Endodermal cell (in vitro differentiated cells): Measurements from ENCODE around the gene LRRC63. TPM values are rescaled to one million over a fixed set of nuclear protein-coding genes. Genes with fewer than 3 reads are reported as not detected.

Experiments used
- DNase-seq: peaks from one replicate; pipeline ENCODE4 v3.0.0-alpha.2; 2017
- H3K27ac ChIP-seq: 2 replicates; pipeline ENCODE4 v1.5.1; 2013; ENCODE audit warnings: mild to moderate bottlenecking, low read depth, low read length, moderate library complexity
- H3K27me3 ChIP-seq: 2 replicates; pipeline ENCODE4 v1.6.1; 2013; ENCODE audit warnings: mild to moderate bottlenecking, low read length, moderate library complexity; ENCODE audit not compliant: insufficient read depth, control insufficient read depth, poor library complexity, severe bottlenecking
- H3K36me3 ChIP-seq: 2 replicates; pipeline ENCODE4 v1.7.0; 2013; ENCODE audit warnings: mild to moderate bottlenecking, low read length, moderate library complexity; ENCODE audit not compliant: control insufficient read depth, insufficient read depth
- H3K4me1 ChIP-seq: one replicate; pipeline ENCODE4 v1.7.0; 2013; ENCODE audit warnings: low read length; ENCODE audit not compliant: control insufficient read depth, insufficient read depth
- H3K4me3 ChIP-seq: 2 replicates; pipeline ENCODE4 v1.5.1; 2013; ENCODE audit warnings: mild to moderate bottlenecking, low read length, moderate library complexity
- H3K9ac ChIP-seq: 2 replicates; pipeline ENCODE4 v1.6.1; 2013; ENCODE audit warnings: mild to moderate bottlenecking, low read length, moderate library complexity; ENCODE audit not compliant: poor library complexity, severe bottlenecking; ENCODE audit errors: extremely low read depth
- H3K9me3 ChIP-seq: 2 replicates; pipeline ENCODE4 v1.6.1; 2013; ENCODE audit warnings: mild to moderate bottlenecking, low read length, moderate library complexity; ENCODE audit not compliant: control insufficient read depth
- H3K27ac Mint-ChIP-seq: 2 replicates; pipeline ENCODE4 v1.8.0; 2020; ENCODE audit warnings: mixed read lengths
- H3K27me3 Mint-ChIP-seq: 2 replicates; pipeline ENCODE4 v1.8.0; 2021; ENCODE audit warnings: mild to moderate bottlenecking, mixed read lengths; ENCODE audit not compliant: insufficient read depth
- H3K36me3 Mint-ChIP-seq: 2 replicates; pipeline ENCODE4 v1.8.0; 2020; ENCODE audit warnings: low read depth, mixed read lengths
- H3K4me1 Mint-ChIP-seq: 2 replicates; pipeline ENCODE4 v1.8.0; 2020; ENCODE audit warnings: mixed read lengths
- H3K4me3 Mint-ChIP-seq: 2 replicates; pipeline ENCODE4 v1.8.0; 2020; ENCODE audit warnings: mild to moderate bottlenecking, moderate library complexity, mixed read lengths
- H3K9me3 Mint-ChIP-seq: 2 replicates; pipeline ENCODE4 v1.8.0; 2020; ENCODE audit warnings: mild to moderate bottlenecking, mixed read lengths
- WGBS, 2 experiments: methylation state at CpG; one replicate each; pipeline versions ENCODE4 v1.1.5 to v1.1.7; 2013; ENCODE audit warnings: missing lambda C conversion rate in 2 of 2, mixed read lengths in 1 of 2; ENCODE audit not compliant: insufficient coverage in 1 of 2, insufficient read length in 1 of 2; 5-methylcytosine and 5-hydroxymethylcytosine counted together
- total RNA-seq, 2 donors: library from RNA; stranded (reverse); fragmentation: NEBNext Ultra II Directional in 1 of 2; extraction: Animal tissue kit (Norgen Biotek cat#: 25700) in 1 of 2; gene quantifications; 2 replicates in 1 of 2; 3 replicates in 1 of 2; pipeline ENCODE4 v1.2.1, GENCODE V29; 2021
- TF ChIP-seq, protein P1 (sequence below): fragments of 200-600 bp; sonication (generic); conservative IDR thresholded peaks from 2 replicates; pipeline ENCODE4 v1.5.0; 2021; ENCODE audit warnings: antibody characterized with exemption, mild to moderate bottlenecking

The LRRC63 gene
- total RNA-seq, 2 donors from 2014 or later, result not detected

DNA sequence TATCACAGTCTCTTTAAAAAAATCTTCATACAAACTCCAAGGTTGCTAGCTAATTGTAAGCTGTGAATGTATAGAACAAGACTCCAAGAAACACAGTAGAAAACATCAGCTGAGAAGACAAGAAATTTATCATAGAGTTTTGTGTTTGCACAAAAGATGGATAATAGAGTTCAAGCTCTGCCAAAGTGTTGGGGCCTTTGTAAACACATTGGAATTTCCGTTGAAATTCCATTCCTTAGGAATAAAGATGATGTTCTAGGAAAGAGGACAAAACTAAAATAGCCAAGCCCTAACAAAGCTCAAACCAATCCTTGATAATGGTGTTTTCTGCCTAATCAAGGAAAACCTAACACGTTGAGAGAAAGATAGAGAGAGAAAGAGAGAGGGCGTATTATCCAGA is 20.6 kb downstream of the LRRC63 start:
- H3K4me3 Mint-ChIP-seq, result no peak overlapping the region

DNA sequence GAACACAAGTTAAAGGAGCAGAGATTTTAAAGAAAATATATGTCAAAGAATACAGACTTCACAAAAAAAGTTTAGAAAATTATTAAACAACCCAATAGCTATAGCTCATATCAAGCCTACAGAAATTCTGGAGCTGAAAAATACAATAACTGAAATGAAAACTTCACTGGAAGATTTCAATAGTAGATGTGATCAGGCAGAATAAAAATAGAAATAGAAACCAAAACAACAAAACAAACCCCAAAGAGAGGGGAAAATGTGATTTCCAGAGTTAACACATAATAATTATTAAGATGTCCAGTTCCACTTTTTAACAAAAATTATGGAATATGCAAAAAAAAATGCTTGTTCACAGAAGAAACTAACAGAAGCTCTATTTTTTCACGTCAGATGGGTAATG is 23.6 kb downstream of the LRRC63 start:
- WGBS, 2 experiments, result 94% methylated on average over 1 of the region's 1 CpG; no CpG with 5 or more reads in 1 of the 2 experiments
- H3K27ac ChIP-seq, result no peak overlapping the region
- TF ChIP-seq, protein P1, sequence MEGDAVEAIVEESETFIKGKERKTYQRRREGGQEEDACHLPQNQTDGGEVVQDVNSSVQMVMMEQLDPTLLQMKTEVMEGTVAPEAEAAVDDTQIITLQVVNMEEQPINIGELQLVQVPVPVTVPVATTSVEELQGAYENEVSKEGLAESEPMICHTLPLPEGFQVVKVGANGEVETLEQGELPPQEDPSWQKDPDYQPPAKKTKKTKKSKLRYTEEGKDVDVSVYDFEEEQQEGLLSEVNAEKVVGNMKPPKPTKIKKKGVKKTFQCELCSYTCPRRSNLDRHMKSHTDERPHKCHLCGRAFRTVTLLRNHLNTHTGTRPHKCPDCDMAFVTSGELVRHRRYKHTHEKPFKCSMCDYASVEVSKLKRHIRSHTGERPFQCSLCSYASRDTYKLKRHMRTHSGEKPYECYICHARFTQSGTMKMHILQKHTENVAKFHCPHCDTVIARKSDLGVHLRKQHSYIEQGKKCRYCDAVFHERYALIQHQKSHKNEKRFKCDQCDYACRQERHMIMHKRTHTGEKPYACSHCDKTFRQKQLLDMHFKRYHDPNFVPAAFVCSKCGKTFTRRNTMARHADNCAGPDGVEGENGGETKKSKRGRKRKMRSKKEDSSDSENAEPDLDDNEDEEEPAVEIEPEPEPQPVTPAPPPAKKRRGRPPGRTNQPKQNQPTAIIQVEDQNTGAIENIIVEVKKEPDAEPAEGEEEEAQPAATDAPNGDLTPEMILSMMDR, result no peak
- Mint-ChIP-seq H3K4me1 (peaks cover 2% of the 10 kb centered on the region), H3K36me3 (no peaks in the 10 kb centered on the region), H3K9me3 (peaks cover 13% of the 10 kb centered on the region), H3K27me3 (no peaks in the 10 kb centered on the region), H3K4me3 (no peak overlapping the region), H3K27ac (no peak overlapping the region)
- H3K9ac ChIP-seq, result no peak overlapping the region
- peaks cover 11% of the 10 kb centered on the region for H3K9me3 ChIP-seq
- no peaks in the 10 kb centered on the region for H3K36me3 ChIP-seq
- no peaks in the 10 kb centered on the region for H3K27me3 ChIP-seq
- no peak overlapping the region for H3K4me3 ChIP-seq
- no peak for DNase-seq
- no peaks in the 10 kb centered on the region for H3K4me1 ChIP-seq

More for the DNA sequence above, 20.6 kb downstream of the LRRC63 start:
- Mint-ChIP-seq H3K36me3 (no peaks in the 10 kb centered on the region), H3K27ac (no peak overlapping the region), H3K9me3 (peaks cover 17% of the 10 kb centered on the region), H3K4me1 (peaks cover 1% of the 10 kb centered on the region), H3K27me3 (no peaks in the 10 kb centered on the region)
- no peaks in the 10 kb centered on the region for H3K36me3 ChIP-seq
- H3K27ac ChIP-seq, result no peak overlapping the region
- no peaks in the 10 kb centered on the region for H3K27me3 ChIP-seq
- H3K4me3 ChIP-seq, result no peak overlapping the region
- H3K9me3 ChIP-seq, result peaks cover 11% of the 10 kb centered on the region
- no peak overlapping the region for H3K9ac ChIP-seq
- no peaks in the 10 kb centered on the region for H3K4me1 ChIP-seq
- TF ChIP-seq, protein P1, result no peak
- WGBS, 2 experiments, result 94% methylated on average over 1 of the region's 3 CpGs; no CpG with 5 or more reads in 1 of the 2 experiments
- DNase-seq, result no peak

DNA sequence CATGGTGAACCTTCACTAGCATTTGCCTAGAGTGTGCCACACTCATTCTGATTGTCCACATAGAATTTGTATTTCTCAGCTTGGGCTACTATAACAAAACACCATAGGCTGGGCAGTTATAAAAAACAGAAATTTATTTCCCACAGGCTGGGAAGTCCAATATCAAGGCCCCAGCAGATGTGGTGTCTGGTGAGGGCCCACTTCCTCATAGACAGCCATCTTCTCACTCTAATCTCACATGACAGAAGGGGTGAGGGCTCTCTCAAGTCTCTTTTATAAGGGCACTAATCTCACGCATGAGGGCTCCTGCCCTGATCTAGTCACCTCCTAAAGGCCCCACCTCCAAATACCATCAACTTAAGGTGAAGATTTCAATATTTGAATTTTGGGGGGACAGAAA is 53.6 kb downstream of the LRRC63 start:
- no peak for DNase-seq
- no peak overlapping the region for H3K27ac ChIP-seq
- no peaks in the 10 kb centered on the region for H3K36me3 Mint-ChIP-seq
- no peaks in the 10 kb centered on the region for H3K36me3 ChIP-seq
- TF ChIP-seq, protein P1, result no peak
- H3K4me1 Mint-ChIP-seq, result no peaks in the 10 kb centered on the region
- H3K9ac ChIP-seq, result no peak overlapping the region
- H3K27me3 ChIP-seq, result no peaks in the 10 kb centered on the region
- H3K9me3 Mint-ChIP-seq, result no peaks in the 10 kb centered on the region
- H3K4me1 ChIP-seq, result no peaks in the 10 kb centered on the region
- H3K9me3 ChIP-seq, result no peaks in the 10 kb centered on the region
- H3K27me3 Mint-ChIP-seq, result no peaks in the 10 kb centered on the region
- WGBS, 2 experiments, result 85% methylated on average over 1 of the region's 1 CpG; no CpG with 5 or more reads in 1 of the 2 experiments
- no peak overlapping the region for H3K4me3 Mint-ChIP-seq
- H3K4me3 ChIP-seq, result no peak overlapping the region
- H3K27ac Mint-ChIP-seq, result no peak overlapping the region
